Uterus (tissue), 2 donors: ENCODE results near the gene SLAIN2.

Experiments
- CTCF ChIP-seq, 4 experiments: fragments of 200-600 bp in 2 of 4; fragments of 450-650 bp in 2 of 4; sonication (generic) in 2 of 4; IDR thresholded peaks; one replicate each; pipeline ENCODE4 v1.5.1; 2016 to 2019; ENCODE audit warnings: antibody characterized with exemption in 4 of 4, mild to moderate bottlenecking in 2 of 4, moderate library complexity in 1 of 4
- POLR2A ChIP-seq, 2 donors: fragments of 450-650 bp; IDR thresholded peaks; one replicate each; pipeline ENCODE4 v1.6.1; 2016; ENCODE audit warnings: antibody characterized with exemption in 2 of 2, mild to moderate bottlenecking in 1 of 2, moderate library complexity in 1 of 2

GRCh38 chr4:48454591-48454990 lies 113.3 kb downstream of the SLAIN2 start:
- no peak for TF ChIP-seq CTCF (IDR thresholded peaks at IDR 0.05)
- no peak for TF ChIP-seq POLR2A (IDR thresholded peaks at IDR 0.05)
